ENCODE data around the gene DNAJC7. TPM values are rescaled to one million over a fixed set of nuclear protein-coding genes. Genes with fewer than 3 reads are reported as not detected.

Gene DNAJC7
- total RNA-seq, 1 experiment from 2014 or later: 72.0 TPM

- in situ Hi-C loops (cut with HindIII; ENCODE audit: low pct_unique_long_range_greater_than_20kb, low sequenced_read_pairs) (no loop called here), intact Hi-C loops (cut with micrococcal nuclease; ENCODE audit: unreplicated experiment) (no loop called here)
- DNase-seq (ENCODE audit: low read depth, low spot score) (peak; percentile 74), ATAC-seq (peak; percentile 100)
- no peaks in the 10 kb centered on the region for H3K27me3 ChIP-seq (ENCODE audit: control insufficient read depth, insufficient read depth, low read length)
- H3K36me3 ChIP-seq (ENCODE audit: control insufficient read depth, insufficient read depth, low read length): no peaks in the 10 kb centered on the region
- TSS peak; percentile 95 for BruUV-seq (replicated peaks)
- peaks cover 7% of the 10 kb centered on the region; the same call in 1 of the 2 replicates for H3K4me1 ChIP-seq (ENCODE audit: control insufficient read depth, insufficient read depth, low read length)
- H3K4me3 ChIP-seq (ENCODE audit: low read depth in 2 of 2, low read length in 2 of 2): peak within 1 kb of the TSS; percentile 63 to 69
- CTCF ChIA-PET: interaction anchor here (0.6 to 1.0 kb wide), 2 partner anchors 28 to 29 kb away, joined by 3 read pairs; no protein-coding TSS in a partner anchor
- H3K27ac ChIP-seq (ENCODE audit: low read length): peak within 1 kb of the TSS; percentile 86
- H3K9me3 ChIP-seq (ENCODE audit: control insufficient read depth, insufficient read depth, low read depth, low read length): no peaks in the 10 kb centered on the region
- POLR2A ChIA-PET: interaction anchor here (0.5 to 0.9 kb wide), 9 partner anchors 12 to 293 kb away, joined by 3 to 11 read pairs (median 4); partner anchors contain the start of gene ACLY
- TF ChIP-seq, protein P1, sequence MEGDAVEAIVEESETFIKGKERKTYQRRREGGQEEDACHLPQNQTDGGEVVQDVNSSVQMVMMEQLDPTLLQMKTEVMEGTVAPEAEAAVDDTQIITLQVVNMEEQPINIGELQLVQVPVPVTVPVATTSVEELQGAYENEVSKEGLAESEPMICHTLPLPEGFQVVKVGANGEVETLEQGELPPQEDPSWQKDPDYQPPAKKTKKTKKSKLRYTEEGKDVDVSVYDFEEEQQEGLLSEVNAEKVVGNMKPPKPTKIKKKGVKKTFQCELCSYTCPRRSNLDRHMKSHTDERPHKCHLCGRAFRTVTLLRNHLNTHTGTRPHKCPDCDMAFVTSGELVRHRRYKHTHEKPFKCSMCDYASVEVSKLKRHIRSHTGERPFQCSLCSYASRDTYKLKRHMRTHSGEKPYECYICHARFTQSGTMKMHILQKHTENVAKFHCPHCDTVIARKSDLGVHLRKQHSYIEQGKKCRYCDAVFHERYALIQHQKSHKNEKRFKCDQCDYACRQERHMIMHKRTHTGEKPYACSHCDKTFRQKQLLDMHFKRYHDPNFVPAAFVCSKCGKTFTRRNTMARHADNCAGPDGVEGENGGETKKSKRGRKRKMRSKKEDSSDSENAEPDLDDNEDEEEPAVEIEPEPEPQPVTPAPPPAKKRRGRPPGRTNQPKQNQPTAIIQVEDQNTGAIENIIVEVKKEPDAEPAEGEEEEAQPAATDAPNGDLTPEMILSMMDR (IDR thresholded peaks at IDR 0.05): no peak
- TF ChIP-seq TCF7L2 (IDR thresholded peaks at IDR 0.05; ENCODE audit: low read depth, low read length) (no peak), POLR2AphosphoS5 (IDR thresholded peaks at IDR 0.05; ENCODE audit: low read depth, low read length) (peak; percentile 87), SIN3A (IDR thresholded peaks at IDR 0.05; ENCODE audit: borderline replicate concordance, insufficient read depth, low read depth, low read length) (peak; percentile 73; the same call in 1 of the 2 replicates)
- TF ChIP-seq, protein P2, sequence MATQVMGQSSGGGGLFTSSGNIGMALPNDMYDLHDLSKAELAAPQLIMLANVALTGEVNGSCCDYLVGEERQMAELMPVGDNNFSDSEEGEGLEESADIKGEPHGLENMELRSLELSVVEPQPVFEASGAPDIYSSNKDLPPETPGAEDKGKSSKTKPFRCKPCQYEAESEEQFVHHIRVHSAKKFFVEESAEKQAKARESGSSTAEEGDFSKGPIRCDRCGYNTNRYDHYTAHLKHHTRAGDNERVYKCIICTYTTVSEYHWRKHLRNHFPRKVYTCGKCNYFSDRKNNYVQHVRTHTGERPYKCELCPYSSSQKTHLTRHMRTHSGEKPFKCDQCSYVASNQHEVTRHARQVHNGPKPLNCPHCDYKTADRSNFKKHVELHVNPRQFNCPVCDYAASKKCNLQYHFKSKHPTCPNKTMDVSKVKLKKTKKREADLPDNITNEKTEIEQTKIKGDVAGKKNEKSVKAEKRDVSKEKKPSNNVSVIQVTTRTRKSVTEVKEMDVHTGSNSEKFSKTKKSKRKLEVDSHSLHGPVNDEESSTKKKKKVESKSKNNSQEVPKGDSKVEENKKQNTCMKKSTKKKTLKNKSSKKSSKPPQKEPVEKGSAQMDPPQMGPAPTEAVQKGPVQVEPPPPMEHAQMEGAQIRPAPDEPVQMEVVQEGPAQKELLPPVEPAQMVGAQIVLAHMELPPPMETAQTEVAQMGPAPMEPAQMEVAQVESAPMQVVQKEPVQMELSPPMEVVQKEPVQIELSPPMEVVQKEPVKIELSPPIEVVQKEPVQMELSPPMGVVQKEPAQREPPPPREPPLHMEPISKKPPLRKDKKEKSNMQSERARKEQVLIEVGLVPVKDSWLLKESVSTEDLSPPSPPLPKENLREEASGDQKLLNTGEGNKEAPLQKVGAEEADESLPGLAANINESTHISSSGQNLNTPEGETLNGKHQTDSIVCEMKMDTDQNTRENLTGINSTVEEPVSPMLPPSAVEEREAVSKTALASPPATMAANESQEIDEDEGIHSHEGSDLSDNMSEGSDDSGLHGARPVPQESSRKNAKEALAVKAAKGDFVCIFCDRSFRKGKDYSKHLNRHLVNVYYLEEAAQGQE (IDR thresholded peaks at IDR 0.05; ENCODE audit: insufficient read depth in 1 of 2, low read depth in 2 of 2, low read length in 1 of 2): no peak
These were observed 87.0 kb downstream of the DNAJC7 start, which contains the start of gene ODAD4 for GRCh38 chr17:41930009-41930832. ODAD4 (plus strand) TSS chr17:41930617; CDS start chr17:41930724, 107 bp downstream.

DNA sequence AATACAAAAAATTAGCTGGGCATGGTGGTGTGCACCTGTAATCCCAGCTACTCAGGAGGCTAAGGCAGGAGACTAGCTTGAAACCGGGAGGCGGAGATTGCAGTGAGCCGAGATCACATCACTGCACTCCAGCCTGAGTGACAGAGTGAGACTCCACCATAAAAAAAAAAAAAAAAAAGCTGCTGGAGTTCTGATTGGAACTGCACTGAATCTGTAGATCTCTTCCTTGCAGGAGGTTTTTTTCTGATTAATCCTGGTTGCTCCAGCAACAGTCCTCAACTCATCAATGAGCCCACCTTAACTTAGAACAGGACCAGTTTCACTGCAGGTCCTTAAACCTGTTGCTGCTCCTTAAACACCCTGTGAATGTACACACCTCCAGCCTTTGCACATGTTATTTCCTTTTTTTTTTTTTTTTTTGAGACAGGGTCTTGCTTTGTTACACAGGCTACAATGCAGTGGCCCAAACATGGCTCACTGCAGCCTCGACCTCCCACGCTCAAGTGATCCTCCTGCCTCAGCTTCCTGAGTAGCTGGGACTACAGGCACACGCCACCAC lies 88.5 kb downstream of the DNAJC7 start:
- DNase-seq (ENCODE audit: low read depth, low spot score): no peak
- peaks cover 7% of the 10 kb centered on the region; the same call in 1 of the 2 replicates for H3K4me1 ChIP-seq (ENCODE audit: control insufficient read depth, insufficient read depth, low read length)
- TF ChIP-seq, protein P2 (IDR thresholded peaks at IDR 0.05; ENCODE audit: insufficient read depth in 1 of 2, low read depth in 2 of 2, low read length in 1 of 2): no peak
- TF ChIP-seq POLR2AphosphoS5 (IDR thresholded peaks at IDR 0.05; ENCODE audit: low read depth, low read length) (no peak), SIN3A (IDR thresholded peaks at IDR 0.05; ENCODE audit: borderline replicate concordance, insufficient read depth, low read depth, low read length) (no peak), TCF7L2 (IDR thresholded peaks at IDR 0.05; ENCODE audit: low read depth, low read length) (no peak)
- TF ChIP-seq, protein P1 (IDR thresholded peaks at IDR 0.05): no peak
- intact Hi-C loops (cut with micrococcal nuclease; ENCODE audit: unreplicated experiment): no loop called here
- no peak for ATAC-seq
- in situ Hi-C loops (cut with HindIII; ENCODE audit: low pct_unique_long_range_greater_than_20kb, low sequenced_read_pairs): no loop called here
- H3K4me3 ChIP-seq (ENCODE audit: low read depth in 2 of 2, low read length in 2 of 2): no peak overlapping the region
- ChIA-PET POLR2A (no interaction called here), CTCF (interaction anchor here (0.8 kb wide), 1 partner anchor 33 kb away, joined by 3 read pairs; no protein-coding TSS in a partner anchor)
- H3K36me3 ChIP-seq (ENCODE audit: control insufficient read depth, insufficient read depth, low read length): no peaks in the 10 kb centered on the region
- no peak overlapping the region for H3K27ac ChIP-seq (ENCODE audit: low read length)
- no TSS peak for BruUV-seq (replicated peaks)
- H3K9me3 ChIP-seq (ENCODE audit: control insufficient read depth, insufficient read depth, low read depth, low read length): no peaks in the 10 kb centered on the region
- H3K27me3 ChIP-seq (ENCODE audit: control insufficient read depth, insufficient read depth, low read length): no peaks in the 10 kb centered on the region
